Measurements from ENCODE around the gene MTMR2.

The MTMR2 gene

GRCh38 chr11:95923728-95924413, at the start of gene MTMR2:
TSS of gene MTMR2 (minus strand) at chr11:95924107. CDS start at chr11:95923954, 153 bp downstream.
- DNase-seq (ENCODE audit: low spot score) = peak; percentile 72

GRCh38 chr11:95972060-95972459, 48.2 kb upstream of the MTMR2 start:
- no peak for DNase-seq (ENCODE audit: low spot score)

GRCh38 chr11:95968585-95968984, 44.7 kb upstream of the MTMR2 start:
- DNase-seq (ENCODE audit: low spot score) = no peak

GRCh38 chr11:95964281-95964680, 40.4 kb upstream of the MTMR2 start:
- DNase-seq (ENCODE audit: low spot score) = no peak

- no peak for DNase-seq (ENCODE audit: low spot score)
These were observed 37.9 kb upstream of the MTMR2 start for GRCh38 chr11:95961758-95962157.

- no peak for DNase-seq (ENCODE audit: low spot score)
These were observed 27.0 kb upstream of the MTMR2 start for GRCh38 chr11:95950905-95951304.

- no peak for DNase-seq (ENCODE audit: low spot score)
These were observed 24.7 kb upstream of the MTMR2 start for GRCh38 chr11:95948637-95949036.

GRCh38 chr11:95944623-95945022, 20.7 kb upstream of the MTMR2 start:
- DNase-seq (ENCODE audit: low spot score) = no peak

GRCh38 chr11:95943546-95943945, 19.6 kb upstream of the MTMR2 start:
- DNase-seq (ENCODE audit: low spot score) = no peak

- DNase-seq (ENCODE audit: low spot score) = no peak
These were observed 15.2 kb upstream of the MTMR2 start for GRCh38 chr11:95939091-95939490.

GRCh38 chr11:95937358-95937757, 13.5 kb upstream of the MTMR2 start:
- no peak for DNase-seq (ENCODE audit: low spot score)

GRCh38 chr11:95933594-95933993, 9.7 kb upstream of the MTMR2 start:
- no peak for DNase-seq (ENCODE audit: low spot score)

- DNase-seq (ENCODE audit: low spot score) = no peak
These were observed 8.0 kb upstream of the MTMR2 start for GRCh38 chr11:95931916-95932315.

- no peak for DNase-seq (ENCODE audit: low spot score)
These were observed 7.0 kb upstream of the MTMR2 start for GRCh38 chr11:95930948-95931347.

- DNase-seq (ENCODE audit: low spot score) = no peak
These were observed 2.8 kb upstream of the MTMR2 start for GRCh38 chr11:95926726-95927125.

GRCh38 chr11:95925011-95925410, 1.1 kb upstream of the MTMR2 start:
- DNase-seq (ENCODE audit: low spot score) = no peak

- DNase-seq (ENCODE audit: low spot score) = no peak
These were observed 480 bp upstream of the MTMR2 start for GRCh38 chr11:95924414-95924760.

GRCh38 chr11:95923439-95923727, 524 bp downstream of the MTMR2 start:
- no peak for DNase-seq (ENCODE audit: low spot score)

GRCh38 chr11:95922536-95923438, 1.1 kb downstream of the MTMR2 start:
- DNase-seq (ENCODE audit: low spot score) = no peak

- no peak for DNase-seq (ENCODE audit: low spot score)
These were observed 1.8 kb downstream of the MTMR2 start for GRCh38 chr11:95922099-95922498.

- no peak for DNase-seq (ENCODE audit: low spot score)
These were observed 3.3 kb downstream of the MTMR2 start for GRCh38 chr11:95920460-95921105.

- DNase-seq (ENCODE audit: low spot score) = no peak
These were observed 4.4 kb downstream of the MTMR2 start for GRCh38 chr11:95919514-95919913.

- DNase-seq (ENCODE audit: low spot score) = no peak
These were observed 5.2 kb downstream of the MTMR2 start for GRCh38 chr11:95918720-95919119.

Measured in kidney capillary endothelial cell (primary cell).